Adrenal gland (tissue), 12 donors: ENCODE results near the gene NCOA1. TPM values are rescaled to one million over a fixed set of nuclear protein-coding genes. Genes with fewer than 3 reads are reported as not detected.
"Not testable (repeated sequence)": the region's sequence is repeated elsewhere in the genome, so short reads cannot be mapped to it uniquely, and the experiment has no call there.

ENCODE experiments used
- DNase-seq, 7 donors: peaks; one replicate each; pipeline ENCODE4 v3.0.0-alpha.2; 2019 to 2020
- H3K27ac ChIP-seq, 5 donors: fragments of 200-600 bp; sonication (generic) in 4 of 5; 1 replicate in 3 of 5; 2 replicates in 2 of 5; pipeline versions ENCODE4 v1.5.1 to v1.8.0; 2016 to 2020; ENCODE audit warnings: mild to moderate bottlenecking in 1 of 5
- H3K27me3 ChIP-seq: fragments of 200-600 bp; 2 replicates; pipeline ENCODE4 v1.8.0; 2021
- H3K36me3 ChIP-seq, 2 donors: fragments of 200-600 bp; replicated peaks in 1 of 2; 1 replicate in 1 of 2; 2 replicates in 1 of 2; pipeline versions ENCODE4 v1.5.1 to v1.8.0; 2018 to 2022
- H3K4me1 ChIP-seq, 2 donors: fragments of 200-600 bp; replicated peaks in 1 of 2; 1 replicate in 1 of 2; 2 replicates in 1 of 2; pipeline versions ENCODE4 v1.5.1 to v1.8.0; 2018 to 2021
- H3K4me3 ChIP-seq, 4 donors: fragments of 200-600 bp; sonication (generic) in 3 of 4; one replicate each; pipeline ENCODE4 v1.5.1; 2016 to 2018
- H3K9me3 ChIP-seq, 3 donors: fragments of 200-600 bp; sonication (generic) in 1 of 3; replicated peaks in 1 of 3; 1 replicate in 2 of 3; 2 replicates in 1 of 3; pipeline versions ENCODE4 v1.5.1 to v1.8.0; 2016 to 2021
- CTCF ChIP-seq, 6 experiments: fragments of 450-650 bp in 4 of 6; fragments of 200-600 bp in 2 of 6; sonication (generic) in 1 of 6; IDR thresholded peaks; 1 replicate in 5 of 6; 2 replicates in 1 of 6; pipeline versions ENCODE4 v1.5.1 to v1.8.0; 2016 to 2021; ENCODE audit warnings: antibody characterized with exemption in 6 of 6, mild to moderate bottlenecking in 2 of 6, moderate library complexity in 1 of 6
- POLR2A ChIP-seq, 2 donors: fragments of 450-650 bp; IDR thresholded peaks; one replicate each; pipeline ENCODE4 v1.6.1; 2017; ENCODE audit warnings: antibody characterized with exemption in 2 of 2, mild to moderate bottlenecking in 2 of 2, moderate library complexity in 1 of 2
- WGBS, 4 donors: extraction: QIAGEN DNeasy Blood & Tissue Kit in 2 of 4; methylation state at CpG; one replicate each; pipeline versions ENCODE4 v1.1.5 to v1.1.7; 2013 to 2017; 5-methylcytosine and 5-hydroxymethylcytosine counted together
- intact Hi-C, 2 donors: fragments of 100-400 bp; cut with DNase I; formaldehyde crosslinking; loops; one replicate each; pipeline versions ENCODE4 v1.14.1 to v1.15.0; 2022 to 2023
- polyA plus RNA-seq, 3 donors: library from polyadenylated mRNA; stranded (reverse); fragments of 200-250 nt in 2 of 3; fragments of 350-450 nt in 1 of 3; fragmentation: Illumina TruSeq in 1 of 3; extraction: RNeasy Lipid Tissue Mini Kit (QIAGEN cat#74804) in 1 of 3; gene quantifications; one replicate each; pipeline ENCODE4 v1.2.3, GENCODE V29; 2013 to 2014
- total RNA-seq, 9 donors: library from RNA; depleted of rRNA in 4 of 9; stranded (reverse); fragments of >200 nt in 4 of 9; fragments of 120-200 nt in 1 of 9; fragmentation: NEBNext Ultra II Directional in 1 of 9; extraction: Animal tissue kit (Norgen Biotek cat#: 25700) in 1 of 9; gene quantifications; one replicate each; pipeline versions ENCODE4 v1.1.0 to v1.2.4, GENCODE V29; 2013 to 2023
- donor health status: healthy with polysubstance abuse.
- donor health status: Bipolar disorder and iron deficiency.
- donor health status: DM: yes; HTN: yes; CAD: no.
- donor health status: DM: no; HTN: no; CAD: no.
- donor health status: DM: no; HTN: no; CAD: no.
- donor health status: DM: yes; HTN: yes; CAD: no.

The NCOA1 gene
- total and polyA plus RNA-seq, 12 donors = 13.6 to 85.5 (median 43.6) TPM

DNA sequence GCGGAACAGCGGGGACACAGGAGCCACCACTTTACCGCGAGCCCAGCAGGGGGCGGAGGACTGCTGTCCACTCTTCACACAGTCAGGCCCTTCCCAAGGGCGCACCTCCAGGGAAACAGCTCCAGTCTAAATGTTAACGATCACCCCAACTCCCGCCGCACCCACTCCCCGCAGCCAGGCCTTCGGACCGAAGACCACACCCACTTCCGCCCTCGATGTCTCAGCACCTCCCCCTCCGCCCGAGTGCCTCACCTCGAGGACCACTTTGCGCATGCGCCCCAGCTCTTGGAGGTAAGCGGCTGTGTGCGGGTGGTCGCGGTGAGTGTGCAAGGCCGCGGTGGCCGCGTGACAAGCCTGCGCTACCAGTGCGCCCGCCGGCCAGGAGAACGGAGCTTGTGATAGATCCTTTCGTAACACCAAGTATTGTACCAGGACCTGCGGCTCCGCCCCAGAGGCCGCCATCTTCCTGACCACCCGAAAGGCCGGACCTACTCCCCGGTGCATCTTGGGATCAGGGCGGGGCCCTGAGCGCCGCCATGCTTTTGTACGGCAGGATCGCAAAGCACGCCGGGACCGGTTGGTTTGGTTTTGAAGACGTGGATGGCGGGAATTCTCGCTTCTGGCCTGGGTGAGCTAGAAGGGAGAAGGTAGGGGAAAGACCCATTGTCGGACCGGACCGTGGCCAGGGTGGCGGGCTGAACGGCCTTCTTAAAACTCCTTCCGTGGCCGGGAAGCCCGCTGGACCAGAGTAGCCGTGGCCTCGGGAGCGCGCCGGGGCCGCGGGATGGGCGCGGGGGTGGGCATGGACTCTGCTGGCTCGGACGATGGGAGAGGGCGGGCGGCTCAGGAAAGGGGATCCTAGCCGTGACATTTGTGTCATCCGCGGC, 302.1 kb downstream of the NCOA1 start, which contains the start of the genes CENPO and PTRHD1:
Gene CENPO, plus strand, starts transcription at position 552 of the 887 bp plus-strand sequence. CDS start 495 bp downstream, outside the sequence.
Gene PTRHD1, minus strand, starts transcription at position 518 of the 887 bp plus-strand sequence. Its CDS starts 14 bp downstream, at position 504.
- peaks cover 0 to 4% of the 10 kb centered on the region in 2 donors for H3K36me3 ChIP-seq
- intact Hi-C loops = loop anchor here in 1 of 2 donors (10.0 kb wide), 1 partner anchor 298 kb away; the partner anchor contains the start of gene NCOA1
- TF ChIP-seq CTCF (IDR thresholded peaks at IDR 0.05) (peak; percentile 41 to 77 (median 70)), POLR2A (IDR thresholded peaks at IDR 0.05) (peak; percentile 30 to 72)
- DNase-seq = peak; percentile 95 to 98 (median 97)
- no peaks in the 10 kb centered on the region for H3K9me3 ChIP-seq
- no peaks in the 10 kb centered on the region for H3K27me3 ChIP-seq
- 0 to 1% (median 0%) methylated on average over 22 to 74 of the region's 74 CpGs for WGBS, 4 donors
- peak within 1 kb of the TSS; percentile 92 to 98 (median 97) for H3K27ac ChIP-seq
- H3K4me3 ChIP-seq = peak within 1 kb of the TSS; percentile 67 to 86 (median 82)
- peaks cover 0 to 18% of the 10 kb centered on the region in 2 donors for H3K4me1 ChIP-seq

DNA sequence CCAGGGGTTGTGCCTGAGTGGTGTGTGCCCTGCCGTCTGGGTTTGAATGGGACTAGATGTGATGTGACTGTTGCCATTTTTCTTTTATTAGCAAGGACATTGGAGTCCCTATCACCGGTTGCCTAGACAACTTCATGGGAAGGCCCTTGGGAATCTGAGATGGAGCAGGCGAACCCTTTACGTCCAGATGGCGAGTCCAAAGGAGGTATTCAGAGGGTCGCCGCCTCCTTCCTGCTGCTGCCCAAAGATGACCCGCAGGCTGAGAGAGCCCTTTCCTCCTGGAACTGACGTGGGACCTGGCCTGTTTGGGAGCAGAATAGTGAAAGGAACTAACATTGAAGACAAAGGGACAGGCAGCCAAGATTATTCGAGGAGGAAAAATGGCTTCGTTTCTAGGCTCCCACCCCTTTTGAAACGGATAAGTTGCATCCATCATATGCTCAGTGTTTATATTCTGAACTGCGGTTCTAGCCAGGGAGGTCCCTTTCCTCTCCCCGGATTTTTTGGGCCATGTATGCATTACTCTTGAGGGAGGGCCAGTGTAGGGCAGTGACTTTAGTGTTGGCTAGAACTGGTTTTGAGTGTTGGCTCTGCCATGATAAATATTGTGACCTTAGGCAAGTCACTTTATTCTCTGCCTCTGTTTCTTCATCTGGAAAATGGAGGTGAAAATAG, 302.8 kb downstream of the NCOA1 start:
- Histone ChIP-seq H3K27me3 (no peaks in the 10 kb centered on the region), H3K4me1 (peaks cover 0 to 18% of the 10 kb centered on the region in 2 donors), H3K4me3 (peak overlapping the region in 3 of 4 donors; percentile 67 to 86 (median 79)), H3K36me3 (peaks cover 0 to 4% of the 10 kb centered on the region in 2 donors), H3K9me3 (no peaks in the 10 kb centered on the region), H3K27ac (peak overlapping the region in 1 of 5 donors; percentile 98)
- TF ChIP-seq POLR2A (IDR thresholded peaks at IDR 0.05) (no peak), CTCF (IDR thresholded peaks at IDR 0.05) (no peak)
- intact Hi-C loops = loop anchor here in 1 of 2 donors (10.0 kb wide), 1 partner anchor 299 kb away; the partner anchor contains the start of gene NCOA1
- WGBS, 4 donors = 5 to 8% (median 7%) methylated on average over 12 to 14 of the region's 14 CpGs
- DNase-seq = no peak

GRCh38 chr2:24797644-24798043, 306.6 kb downstream of the NCOA1 start:
- TF ChIP-seq POLR2A (IDR thresholded peaks at IDR 0.05) (no peak), CTCF (IDR thresholded peaks at IDR 0.05) (no peak)
- Histone ChIP-seq H3K27me3 (no peaks in the 10 kb centered on the region), H3K9me3 (no peaks in the 10 kb centered on the region), H3K4me1 (peaks cover 0 to 9% of the 10 kb centered on the region in 2 donors), H3K36me3 (no peaks in the 10 kb centered on the region), H3K27ac (no peak overlapping the region), H3K4me3 (no peak overlapping the region)
- DNase-seq = no peak
- 96 to 100% (median 98%) methylated on average over 2 of the region's 2 CpGs for WGBS, 4 donors
- intact Hi-C loops = loop anchor here in 1 of 2 donors (10.0 kb wide), 1 partner anchor 303 kb away; the partner anchor contains the start of gene NCOA1

DNA sequence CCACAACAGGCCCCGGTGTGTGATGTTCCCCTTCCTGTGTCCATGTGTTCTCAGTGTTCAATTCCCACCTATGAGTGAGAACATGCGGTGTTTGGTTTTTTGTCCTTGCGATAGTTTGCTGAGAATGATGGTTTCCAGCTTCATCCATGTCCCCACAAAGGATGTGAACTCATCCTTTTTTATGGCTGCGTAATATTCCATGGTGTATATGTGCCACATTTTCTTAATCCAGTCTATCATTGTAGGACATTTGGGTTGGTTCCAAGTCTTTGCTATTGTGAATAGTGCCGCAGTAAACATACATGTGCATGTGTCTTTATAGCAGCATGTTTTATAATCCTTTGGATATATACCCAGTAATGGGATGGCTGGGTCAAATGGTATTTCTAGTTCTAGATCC, 309.4 kb downstream of the NCOA1 start:
- DNase-seq, H3K4me3 ChIP-seq, intact Hi-C loops, H3K27me3 ChIP-seq, H3K27ac ChIP-seq, H3K36me3 ChIP-seq, H3K9me3 ChIP-seq, H3K4me1 ChIP-seq: not testable (repeated sequence)
- 94 to 97% (median 96%) methylated on average over 3 to 5 of the region's 5 CpGs for WGBS, 4 donors

DNA sequence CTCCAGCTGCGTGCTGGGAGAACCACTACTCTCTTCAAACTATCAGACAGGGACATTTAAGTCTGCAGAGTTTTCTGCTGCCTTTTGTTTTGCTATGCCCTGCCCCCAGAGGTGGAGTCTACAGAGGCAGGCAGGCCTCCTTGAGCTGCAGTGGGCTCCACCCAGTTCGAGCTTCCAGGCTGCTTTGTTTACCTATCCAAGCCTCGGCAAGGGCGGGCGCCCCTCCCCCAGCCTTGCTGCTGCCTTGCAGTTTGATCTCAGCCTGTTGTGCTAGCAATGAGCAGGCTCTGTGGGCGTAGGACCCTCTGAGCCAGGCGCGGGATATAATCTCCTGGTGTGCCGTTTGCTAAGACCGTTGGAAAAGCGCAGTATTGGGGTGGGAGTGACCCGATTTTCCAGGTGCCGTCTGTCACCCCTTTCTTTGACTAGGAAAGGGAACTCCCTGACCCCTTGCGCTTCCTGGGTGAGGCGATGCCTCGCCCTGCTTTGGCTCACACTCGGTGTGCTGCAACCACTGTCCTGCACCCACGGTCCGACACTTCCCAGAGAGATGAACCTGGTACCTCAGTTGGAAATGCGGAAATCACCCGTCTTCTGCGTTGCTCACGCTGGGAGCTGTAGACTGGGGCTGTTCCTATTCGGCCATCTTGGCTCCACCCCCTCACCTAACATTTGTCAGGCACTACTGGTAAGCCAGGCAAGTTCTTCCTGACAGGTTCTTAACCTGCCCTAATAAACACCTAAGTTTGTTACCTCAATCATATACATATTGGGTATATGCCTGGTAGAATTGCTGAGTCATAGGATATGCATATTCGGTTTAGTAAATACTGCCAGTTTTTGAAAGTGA, 315.0 kb downstream of the NCOA1 start:
- H3K27ac ChIP-seq, H3K9me3 ChIP-seq, H3K27me3 ChIP-seq, intact Hi-C loops, H3K4me3 ChIP-seq, H3K36me3 ChIP-seq, H3K4me1 ChIP-seq: not testable (repeated sequence)
- WGBS, 4 donors = 90 to 97% (median 95%) methylated on average over 22 to 25 of the region's 25 CpGs
- DNase-seq = peak in 1 of 7 donors; percentile 13
